ENCODE results near the gene ZNF570. TPM values are rescaled to one million over a fixed set of nuclear protein-coding genes. Genes with fewer than 3 reads are reported as not detected.

The ZNF570 gene
- polyA plus RNA-seq, 1 of the 3 experiments (the other 2 are of a cell fraction), result 1.5 TPM

- DNase-seq, result no peak
- H2AFZ ChIP-seq (ENCODE audit: low read depth), result no peak overlapping the region
- H3K9me2 ChIP-seq, result no peaks in the 10 kb centered on the region
- H3K4me3 ChIP-seq (ENCODE audit: low read depth in 2 of 2, low read length in 1 of 2), result no peak overlapping the region
- TF ChIP-seq MXI1 (IDR thresholded peaks at IDR 0.05; ENCODE audit: low read depth, low read length) (no peak), TEAD4 (IDR thresholded peaks at IDR 0.05; ENCODE audit: borderline replicate concordance, insufficient read depth) (no peak), EP300 (IDR thresholded peaks at IDR 0.05; ENCODE audit: borderline replicate concordance in 1 of 2, low read depth in 1 of 2, low read length in 1 of 2) (no peak)
- peaks cover 23 to 44% of the 10 kb centered on the region in 2 experiments for H3K36me3 ChIP-seq (replicated peaks in 1 of 2; ENCODE audit: control insufficient read depth in 1 of 2, insufficient read depth in 2 of 2, low read length in 1 of 2)
- H3F3A ChIP-seq (replicated peaks; ENCODE audit: insufficient read depth), result no peaks in the 10 kb centered on the region
- H3K27ac ChIP-seq (ENCODE audit: low read depth in 2 of 2, low read length in 1 of 2), result no peak overlapping the region
- no peak overlapping the region for H3K4me2 ChIP-seq
- 66% methylated on average over 2 of the region's 2 CpGs for WGBS (ENCODE audit: low lambda C conversion rate)
- H3K9ac ChIP-seq, result no peak overlapping the region
- ChIA-PET POLR2A (no interaction called here), CTCF (no interaction called here)
- no peaks in the 10 kb centered on the region; the same call in 1 of the 2 replicates for H3K79me2 ChIP-seq (ENCODE audit: insufficient read depth)
- H4K20me1 ChIP-seq (ENCODE audit: insufficient read depth), result no peaks in the 10 kb centered on the region
- no peaks in the 10 kb centered on the region for H3K4me1 ChIP-seq (ENCODE audit: control insufficient read depth in 1 of 2, insufficient read depth in 2 of 2, low read depth in 1 of 2, low read length in 1 of 2)
- H3K9me3 ChIP-seq, result no peaks in the 10 kb centered on the region
- no peaks in the 10 kb centered on the region for H3K27me3 ChIP-seq (ENCODE audit: insufficient read depth)
Observed at GRCh38 chr19:37513397-37513796, 44.2 kb downstream of the ZNF570 start.

GRCh38 chr19:37519890-37520289 is 50.7 kb downstream of the ZNF570 start:
- H4K20me1 ChIP-seq (ENCODE audit: insufficient read depth), result no peaks in the 10 kb centered on the region
- H3K4me1 ChIP-seq (ENCODE audit: control insufficient read depth in 1 of 2, insufficient read depth in 2 of 2, low read depth in 1 of 2, low read length in 1 of 2), result no peaks in the 10 kb centered on the region
- POLR2A ChIA-PET, result no interaction called here
- TF ChIP-seq YY1 (IDR thresholded peaks at IDR 0.05; ENCODE audit: low read depth) (no peak), SIN3A (IDR thresholded peaks at IDR 0.05; ENCODE audit: borderline replicate concordance, low read depth, low read length) (no peak), MXI1 (IDR thresholded peaks at IDR 0.05; ENCODE audit: low read depth, low read length) (no peak), NFIC (IDR thresholded peaks at IDR 0.05; ENCODE audit: borderline replicate concordance) (no peak), TCF12 (IDR thresholded peaks at IDR 0.05) (no peak), IRF3 (IDR thresholded peaks at IDR 0.05; ENCODE audit: low read depth, low read length) (no peak), SMC3 (IDR thresholded peaks at IDR 0.05; ENCODE audit: low read depth, low read length) (no peak), FOXJ3 (CRISPR knock-in tag; IDR thresholded peaks at IDR 0.05) (no peak), FOSL2 (IDR thresholded peaks at IDR 0.05; ENCODE audit: borderline replicate concordance, low read depth) (0 out of 2 replicates have a peak, but pooled peaks have one; percentile 4), JUND (IDR thresholded peaks at IDR 0.05) (no peak), PBX3 (IDR thresholded peaks at IDR 0.05) (peak; percentile 22; the same call in 1 of the 2 replicates), ELF1 (IDR thresholded peaks at IDR 0.05) (no peak), POLR2AphosphoS5 (IDR thresholded peaks at IDR 0.05; ENCODE audit: low read depth, low read length) (no peak), USF1 (IDR thresholded peaks at IDR 0.05; ENCODE audit: borderline replicate concordance, low read depth) (no peak), GATA2 (CRISPR knock-in tag; IDR thresholded peaks at IDR 0.05) (no peak)
- no peaks in the 10 kb centered on the region; the same call in 1 of the 2 replicates for H3K79me2 ChIP-seq (ENCODE audit: insufficient read depth)
- H3F3A ChIP-seq (replicated peaks; ENCODE audit: insufficient read depth), result no peaks in the 10 kb centered on the region
- no peaks in the 10 kb centered on the region for H3K27me3 ChIP-seq (ENCODE audit: insufficient read depth)
- no peaks in the 10 kb centered on the region for H3K9me2 ChIP-seq
- H2AFZ ChIP-seq (ENCODE audit: low read depth), result no peak overlapping the region
- no peak overlapping the region for H3K27ac ChIP-seq (ENCODE audit: low read depth in 2 of 2, low read length in 1 of 2)
- no peak overlapping the region for H3K9ac ChIP-seq
- H3K4me3 ChIP-seq (ENCODE audit: low read depth in 2 of 2, low read length in 1 of 2), result no peak overlapping the region
- H3K36me3 ChIP-seq (replicated peaks in 1 of 2; ENCODE audit: control insufficient read depth in 1 of 2, insufficient read depth in 2 of 2, low read length in 1 of 2), result peaks cover 9 to 13% of the 10 kb centered on the region in 2 experiments
- DNase-seq, result no peak
- CTCF ChIA-PET, result interaction anchor here (1.0 kb wide), 1 partner anchor 12 kb away, joined by 3 read pairs; no protein-coding TSS in a partner anchor
- no peak overlapping the region for H3K4me2 ChIP-seq
- H3K9me3 ChIP-seq, result peaks cover 3% of the 10 kb centered on the region; the same call in 1 of the 2 replicates
- 11% methylated on average over 2 of the region's 2 CpGs for WGBS (ENCODE audit: low lambda C conversion rate)
